Loucy (cell line): ENCODE data around the gene TMEM131.
A peak's percentile ranks its signal among the peaks of the same experiment; 100 is the strongest.

Source experiments
- H2AFZ ChIP-seq: fragments of 200-600 bp; sonication (generic); 2 replicates; pipeline ENCODE4 v1.6.0; 2016; ENCODE audit warnings: antibody characterized with exemption, mild to moderate bottlenecking, low read length, moderate library complexity
- H3F3A ChIP-seq: fragments of 200-600 bp; 2 replicates; pipeline ENCODE4 v1.6.0; 2016; ENCODE audit warnings: antibody characterized with exemption, low read depth, mild to moderate bottlenecking
- H3K27me3 ChIP-seq: fragments of 200-600 bp; sonication (generic); 2 replicates; pipeline ENCODE4 v1.6.1; 2014; ENCODE audit warnings: low read length, mild to moderate bottlenecking; ENCODE audit not compliant: insufficient read depth, poor library complexity, severe bottlenecking
- H3K36me3 ChIP-seq: fragments of 200-600 bp; sonication (generic); 2 replicates; pipeline ENCODE4 v1.6.1; 2016; ENCODE audit warnings: low read length; ENCODE audit not compliant: insufficient read depth
- H3K4me1 ChIP-seq: fragments of 200-600 bp; sonication (generic); 2 replicates; pipeline ENCODE4 v1.5.1; 2014; ENCODE audit warnings: low read length, mild to moderate bottlenecking; ENCODE audit not compliant: insufficient read depth, poor library complexity, severe bottlenecking
- H3K4me2 ChIP-seq: fragments of 200-600 bp; sonication (generic); 2 replicates; pipeline ENCODE4 v1.6.0; 2014; ENCODE audit warnings: antibody characterized with exemption, low read length, low read depth, mild to moderate bottlenecking; ENCODE audit not compliant: poor library complexity, severe bottlenecking
- H3K4me3 ChIP-seq: fragments of 200-600 bp; sonication (generic); 2 replicates; pipeline ENCODE4 v1.5.1; 2014; ENCODE audit warnings: low read length, mild to moderate bottlenecking, mixed read lengths; ENCODE audit not compliant: poor library complexity, severe bottlenecking
- H3K79me2 ChIP-seq: fragments of 200-600 bp; sonication (generic); 2 replicates; pipeline ENCODE4 v1.6.1; 2014; ENCODE audit warnings: low read length; ENCODE audit not compliant: insufficient read depth
- H3K9ac ChIP-seq: fragments of 200-600 bp; sonication (generic); 2 replicates; pipeline ENCODE4 v1.6.0; 2014; ENCODE audit warnings: mild to moderate bottlenecking, low read depth, low read length, moderate library complexity; ENCODE audit not compliant: poor library complexity, severe bottlenecking
- H3K9me2 ChIP-seq: fragments of 200-600 bp; sonication (generic); replicated peaks from 2 replicates; pipeline ENCODE4 v1.6.1; 2016; ENCODE audit warnings: low read depth, low read length, mixed read lengths
- H3K9me3 ChIP-seq: fragments of 200-600 bp; sonication (generic); 2 replicates; pipeline ENCODE4 v1.6.1; 2014; ENCODE audit warnings: mild to moderate bottlenecking, antibody characterized with exemption, low read length, low read depth; ENCODE audit not compliant: insufficient read depth
- H4K20me1 ChIP-seq: fragments of 200-600 bp; sonication (generic); 2 replicates; pipeline ENCODE4 v1.6.0; 2014; ENCODE audit warnings: antibody characterized with exemption, low read length, mild to moderate bottlenecking; ENCODE audit not compliant: insufficient read depth, poor library complexity, severe bottlenecking
- CTCF ChIP-seq: fragments of 200-600 bp; sonication (generic); conservative IDR thresholded peaks from 2 replicates; pipeline ENCODE4 v1.5.1; 2014; ENCODE audit warnings: mild to moderate bottlenecking, antibody characterized with exemption, low read length
- EZH2phosphoT487 ChIP-seq: fragments of 200-600 bp; IDR thresholded peaks from 2 replicates; pipeline ENCODE4 v1.6.1; 2018; ENCODE audit warnings: antibody characterized with exemption, mild to moderate bottlenecking, moderate library complexity, borderline replicate concordance

TMEM131 gene

GRCh38 chr2:97808816-97809215 lies 186.9 kb downstream of the TMEM131 start:
- H2AFZ ChIP-seq = no peak overlapping the region
- H4K20me1 ChIP-seq = no peaks in the 10 kb centered on the region
- no peaks in the 10 kb centered on the region for H3K9me2 ChIP-seq
- peaks cover 43% of the 10 kb centered on the region for H3K36me3 ChIP-seq
- H3K9ac ChIP-seq = no peak overlapping the region
- H3K79me2 ChIP-seq = no peaks in the 10 kb centered on the region
- no peak for TF ChIP-seq CTCF
- TF ChIP-seq EZH2phosphoT487 = no peak
- H3K4me2 ChIP-seq = no peak overlapping the region
- no peaks in the 10 kb centered on the region for H3F3A ChIP-seq
- peaks cover 6% of the 10 kb centered on the region for H3K4me1 ChIP-seq
- no peaks in the 10 kb centered on the region for H3K27me3 ChIP-seq
- no peak overlapping the region for H3K4me3 ChIP-seq
- no peaks in the 10 kb centered on the region for H3K9me3 ChIP-seq

GRCh38 chr2:97806738-97807618 lies 188.8 kb downstream of the TMEM131 start:
- H3K4me2 ChIP-seq = no peak overlapping the region
- H3K9me2 ChIP-seq = no peaks in the 10 kb centered on the region
- no peak for TF ChIP-seq EZH2phosphoT487
- peak; percentile 89 for TF ChIP-seq CTCF
- H4K20me1 ChIP-seq = no peaks in the 10 kb centered on the region
- no peaks in the 10 kb centered on the region for H3K27me3 ChIP-seq
- no peaks in the 10 kb centered on the region for H3F3A ChIP-seq
- no peaks in the 10 kb centered on the region for H3K79me2 ChIP-seq
- H3K4me1 ChIP-seq = no peaks in the 10 kb centered on the region
- no peak overlapping the region for H2AFZ ChIP-seq
- H3K9me3 ChIP-seq = no peaks in the 10 kb centered on the region
- peaks cover 43% of the 10 kb centered on the region for H3K36me3 ChIP-seq
- H3K9ac ChIP-seq = no peak overlapping the region
- no peak overlapping the region for H3K4me3 ChIP-seq

- TF ChIP-seq EZH2phosphoT487 (no peak), CTCF (no peak)
- Histone ChIP-seq H3F3A (no peaks in the 10 kb centered on the region), H3K36me3 (peaks cover 44% of the 10 kb centered on the region), H3K9me3 (no peaks in the 10 kb centered on the region), H3K4me2 (no peak overlapping the region), H3K79me2 (no peaks in the 10 kb centered on the region), H3K9me2 (no peaks in the 10 kb centered on the region), H2AFZ (no peak overlapping the region), H3K4me1 (no peaks in the 10 kb centered on the region), H3K27me3 (no peaks in the 10 kb centered on the region), H4K20me1 (no peaks in the 10 kb centered on the region), H3K9ac (no peak overlapping the region), H3K4me3 (no peak overlapping the region)
These were observed 190.0 kb downstream of the TMEM131 start for GRCh38 chr2:97805776-97806175.
